ENCODE measurements around the gene ZBTB20.

DNA sequence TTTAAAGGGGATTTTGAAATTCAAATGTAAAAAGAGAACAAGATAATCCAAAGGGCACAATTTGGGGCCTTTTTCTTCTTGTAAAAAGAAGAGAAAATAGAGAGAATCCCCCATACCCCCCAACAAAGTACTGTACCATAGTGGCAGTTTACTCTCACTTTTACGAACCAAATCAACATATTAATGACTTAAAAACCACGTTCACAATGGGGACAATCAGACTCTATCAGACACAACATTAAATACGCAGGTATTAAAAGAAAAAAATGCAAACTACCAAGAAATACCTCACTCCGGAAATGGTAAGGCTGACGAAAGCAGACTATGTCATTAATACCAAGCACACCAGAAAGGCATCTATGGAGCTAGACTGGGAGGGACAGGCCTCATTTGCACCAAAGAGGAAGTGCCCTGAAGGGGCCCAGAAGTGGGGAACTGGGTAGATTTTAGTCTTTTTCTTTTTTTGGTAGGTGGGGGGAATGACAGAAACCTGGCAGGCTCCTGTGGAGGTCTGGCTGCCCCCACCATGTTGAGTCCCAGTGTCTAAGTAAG lies 719.0 kb downstream of the ZBTB20 start:
- no peak for TF ChIP-seq CTCF (IDR thresholded peaks at IDR 0.05; ENCODE audit: low read depth, low read length, poor library complexity, severe bottlenecking)
- TF ChIP-seq EZH2phosphoT487 (IDR thresholded peaks at IDR 0.05; ENCODE audit: borderline replicate concordance, low read length), result no peak
